Measurements from ENCODE around the gene HKDC1.
A peak's percentile ranks its signal among the peaks of the same experiment; 100 is the strongest.

HKDC1 gene

DNA sequence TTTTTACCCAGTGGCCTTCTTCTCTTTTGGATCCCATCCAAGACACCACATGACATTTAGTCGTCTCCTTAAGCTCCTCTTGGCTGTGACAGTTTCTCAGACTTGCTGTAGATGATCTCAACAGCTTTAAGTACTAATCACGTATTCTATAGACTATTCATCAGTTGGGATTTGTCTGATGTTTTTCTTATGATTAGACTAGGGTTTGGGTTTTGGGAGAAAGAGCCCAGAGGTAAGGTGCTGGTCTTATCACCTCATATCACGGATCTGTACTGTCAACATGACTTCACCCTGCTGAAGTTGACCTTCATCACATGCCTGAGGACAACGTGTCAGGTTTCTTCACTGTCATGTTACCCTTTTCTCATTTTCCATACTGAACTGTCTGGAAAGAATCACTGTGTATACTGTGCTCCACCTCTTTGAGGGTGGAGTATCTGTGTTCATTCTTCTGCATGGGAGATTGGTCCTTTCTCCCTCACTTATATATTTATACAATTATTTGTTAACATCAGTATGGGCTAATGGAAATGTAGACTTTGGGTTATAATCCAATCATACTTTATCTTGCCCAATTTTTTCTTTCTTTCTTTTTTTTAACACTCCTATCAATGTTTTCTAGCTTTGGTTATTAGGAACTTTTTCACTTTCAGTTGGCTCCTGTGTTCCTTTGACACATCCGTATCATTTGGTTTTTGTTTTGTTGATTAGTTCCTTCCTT lies 6.4 kb upstream of the HKDC1 start (continued):
- TF ChIP-seq ZNF138 (tag by site-specific recombination; IDR thresholded peaks at IDR 0.05; ENCODE audit: borderline replicate concordance) (no peak), WT1 (tag by site-specific recombination; IDR thresholded peaks at IDR 0.05) (no peak; the same call in 1 of the 2 replicates), ZNF747 (tag by site-specific recombination; IDR thresholded peaks at IDR 0.05) (no peak), ZIC2 (tag by site-specific recombination; IDR thresholded peaks at IDR 0.05) (no peak), ZNF214 (tag by site-specific recombination; IDR thresholded peaks at IDR 0.05; ENCODE audit: borderline replicate concordance) (no peak), ZNF596 (tag by site-specific recombination; IDR thresholded peaks at IDR 0.05) (no peak), ZNF501 (tag by site-specific recombination; IDR thresholded peaks at IDR 0.05) (peak; percentile 42; the same call in 1 of the 2 replicates), ZNF544 (tag by site-specific recombination; IDR thresholded peaks at IDR 0.05) (no peak), BCL11A (tag by site-specific recombination; IDR thresholded peaks at IDR 0.05; ENCODE audit: low read depth) (peak; percentile 53; the same call in 1 of the 2 replicates), ZNF549 (tag by site-specific recombination; IDR thresholded peaks at IDR 0.05) (no peak), ZNF791 (tag by site-specific recombination; IDR thresholded peaks at IDR 0.05) (no peak), ZNF341 (tag by site-specific recombination; IDR thresholded peaks at IDR 0.05; ENCODE audit: low read depth) (no peak), SCRT2 (tag by site-specific recombination; IDR thresholded peaks at IDR 0.05) (no peak), ZFHX2 (tag by site-specific recombination; conservative IDR thresholded peaks at IDR 0.05) (no peak), ZNF792 (tag by site-specific recombination; IDR thresholded peaks at IDR 0.05) (no peak), ZEB2 (tag by site-specific recombination; IDR thresholded peaks at IDR 0.05) (peak; percentile 54; the same call in 1 of the 2 replicates), ZNF776 (tag by site-specific recombination; IDR thresholded peaks at IDR 0.05; ENCODE audit: borderline replicate concordance) (no peak), ZNF76 (tag by site-specific recombination; IDR thresholded peaks at IDR 0.05; ENCODE audit: borderline replicate concordance, low read depth) (no peak), SP2 (tag by site-specific recombination; IDR thresholded peaks at IDR 0.05) (no peak), HOXC10 (CRISPR knock-in tag; IDR thresholded peaks at IDR 0.05) (no peak), ZNF394 (tag by site-specific recombination; IDR thresholded peaks at IDR 0.05; ENCODE audit: borderline replicate concordance) (peak; percentile 87), ZNF670 (tag by site-specific recombination; IDR thresholded peaks at IDR 0.05; ENCODE audit: low read depth) (no peak), ZNF248 (tag by site-specific recombination; IDR thresholded peaks at IDR 0.05) (no peak), ZNF629 (tag by site-specific recombination; IDR thresholded peaks at IDR 0.05) (peak; percentile 94), SP7 (tag by site-specific recombination; IDR thresholded peaks at IDR 0.05) (peak; percentile 85), ZNF133 (tag by site-specific recombination; IDR thresholded peaks at IDR 0.05) (no peak)
- TF ChIP-seq, protein P1, sequence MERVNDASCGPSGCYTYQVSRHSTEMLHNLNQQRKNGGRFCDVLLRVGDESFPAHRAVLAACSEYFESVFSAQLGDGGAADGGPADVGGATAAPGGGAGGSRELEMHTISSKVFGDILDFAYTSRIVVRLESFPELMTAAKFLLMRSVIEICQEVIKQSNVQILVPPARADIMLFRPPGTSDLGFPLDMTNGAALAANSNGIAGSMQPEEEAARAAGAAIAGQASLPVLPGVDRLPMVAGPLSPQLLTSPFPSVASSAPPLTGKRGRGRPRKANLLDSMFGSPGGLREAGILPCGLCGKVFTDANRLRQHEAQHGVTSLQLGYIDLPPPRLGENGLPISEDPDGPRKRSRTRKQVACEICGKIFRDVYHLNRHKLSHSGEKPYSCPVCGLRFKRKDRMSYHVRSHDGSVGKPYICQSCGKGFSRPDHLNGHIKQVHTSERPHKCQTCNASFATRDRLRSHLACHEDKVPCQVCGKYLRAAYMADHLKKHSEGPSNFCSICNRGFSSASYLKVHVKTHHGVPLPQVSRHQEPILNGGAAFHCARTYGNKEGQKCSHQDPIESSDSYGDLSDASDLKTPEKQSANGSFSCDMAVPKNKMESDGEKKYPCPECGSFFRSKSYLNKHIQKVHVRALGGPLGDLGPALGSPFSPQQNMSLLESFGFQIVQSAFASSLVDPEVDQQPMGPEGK (tag by site-specific recombination; IDR thresholded peaks at IDR 0.05), result peak; percentile 48; the same call in 1 of the 2 replicates
- TF ChIP-seq, protein P2, sequence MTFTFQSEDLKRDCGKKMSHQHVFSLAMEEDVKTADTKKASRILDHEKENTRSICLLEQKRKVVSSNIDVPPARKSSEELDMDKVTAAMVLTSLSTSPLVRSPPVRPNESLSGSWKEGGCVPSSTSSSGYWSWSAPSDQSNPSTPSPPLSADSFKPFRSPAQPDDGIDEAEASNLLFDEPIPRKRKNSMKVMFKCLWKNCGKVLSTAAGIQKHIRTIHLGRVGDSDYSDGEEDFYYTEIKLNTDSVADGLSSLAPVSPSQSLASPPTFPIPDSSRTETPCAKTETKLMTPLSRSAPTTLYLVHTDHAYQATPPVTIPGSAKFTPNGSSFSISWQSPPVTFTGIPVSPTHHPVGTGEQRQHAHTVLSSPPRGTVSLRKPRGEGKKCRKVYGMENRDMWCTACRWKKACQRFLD (tag by site-specific recombination; IDR thresholded peaks at IDR 0.05), result no peak
- TF ChIP-seq, protein P3, sequence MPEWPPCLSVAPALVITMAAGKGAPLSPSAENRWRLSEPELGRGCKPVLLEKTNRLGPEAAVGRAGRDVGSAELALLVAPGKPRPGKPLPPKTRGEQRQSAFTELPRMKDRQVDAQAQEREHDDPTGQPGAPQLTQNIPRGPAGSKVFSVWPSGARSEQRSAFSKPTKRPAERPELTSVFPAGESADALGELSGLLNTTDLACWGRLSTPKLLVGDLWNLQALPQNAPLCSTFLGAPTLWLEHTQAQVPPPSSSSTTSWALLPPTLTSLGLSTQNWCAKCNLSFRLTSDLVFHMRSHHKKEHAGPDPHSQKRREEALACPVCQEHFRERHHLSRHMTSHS (tag by site-specific recombination; IDR thresholded peaks at IDR 0.05), result no peak
- TF ChIP-seq, protein P4, sequence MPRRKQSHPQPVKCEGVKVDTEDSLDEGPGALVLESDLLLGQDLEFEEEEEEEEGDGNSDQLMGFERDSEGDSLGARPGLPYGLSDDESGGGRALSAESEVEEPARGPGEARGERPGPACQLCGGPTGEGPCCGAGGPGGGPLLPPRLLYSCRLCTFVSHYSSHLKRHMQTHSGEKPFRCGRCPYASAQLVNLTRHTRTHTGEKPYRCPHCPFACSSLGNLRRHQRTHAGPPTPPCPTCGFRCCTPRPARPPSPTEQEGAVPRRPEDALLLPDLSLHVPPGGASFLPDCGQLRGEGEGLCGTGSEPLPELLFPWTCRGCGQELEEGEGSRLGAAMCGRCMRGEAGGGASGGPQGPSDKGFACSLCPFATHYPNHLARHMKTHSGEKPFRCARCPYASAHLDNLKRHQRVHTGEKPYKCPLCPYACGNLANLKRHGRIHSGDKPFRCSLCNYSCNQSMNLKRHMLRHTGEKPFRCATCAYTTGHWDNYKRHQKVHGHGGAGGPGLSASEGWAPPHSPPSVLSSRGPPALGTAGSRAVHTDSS (tag by site-specific recombination; IDR thresholded peaks at IDR 0.05), result peak; percentile 49; the same call in 1 of the 2 replicates
- TF ChIP-seq, protein P5, sequence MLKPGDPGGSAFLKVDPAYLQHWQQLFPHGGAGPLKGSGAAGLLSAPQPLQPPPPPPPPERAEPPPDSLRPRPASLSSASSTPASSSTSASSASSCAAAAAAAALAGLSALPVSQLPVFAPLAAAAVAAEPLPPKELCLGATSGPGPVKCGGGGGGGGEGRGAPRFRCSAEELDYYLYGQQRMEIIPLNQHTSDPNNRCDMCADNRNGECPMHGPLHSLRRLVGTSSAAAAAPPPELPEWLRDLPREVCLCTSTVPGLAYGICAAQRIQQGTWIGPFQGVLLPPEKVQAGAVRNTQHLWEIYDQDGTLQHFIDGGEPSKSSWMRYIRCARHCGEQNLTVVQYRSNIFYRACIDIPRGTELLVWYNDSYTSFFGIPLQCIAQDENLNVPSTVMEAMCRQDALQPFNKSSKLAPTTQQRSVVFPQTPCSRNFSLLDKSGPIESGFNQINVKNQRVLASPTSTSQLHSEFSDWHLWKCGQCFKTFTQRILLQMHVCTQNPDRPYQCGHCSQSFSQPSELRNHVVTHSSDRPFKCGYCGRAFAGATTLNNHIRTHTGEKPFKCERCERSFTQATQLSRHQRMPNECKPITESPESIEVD (tag by site-specific recombination; IDR thresholded peaks at IDR 0.05), result no peak
- TF ChIP-seq, protein P6, sequence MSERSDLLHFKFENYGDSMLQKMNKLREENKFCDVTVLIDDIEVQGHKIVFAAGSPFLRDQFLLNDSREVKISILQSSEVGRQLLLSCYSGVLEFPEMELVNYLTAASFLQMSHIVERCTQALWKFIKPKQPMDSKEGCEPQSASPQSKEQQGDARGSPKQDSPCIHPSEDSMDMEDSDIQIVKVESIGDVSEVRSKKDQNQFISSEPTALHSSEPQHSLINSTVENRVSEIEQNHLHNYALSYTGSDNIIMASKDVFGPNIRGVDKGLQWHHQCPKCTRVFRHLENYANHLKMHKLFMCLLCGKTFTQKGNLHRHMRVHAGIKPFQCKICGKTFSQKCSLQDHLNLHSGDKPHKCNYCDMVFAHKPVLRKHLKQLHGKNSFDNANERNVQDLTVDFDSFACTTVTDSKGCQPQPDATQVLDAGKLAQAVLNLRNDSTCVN (tag by site-specific recombination; optimal IDR thresholded peaks at IDR 0.05), result no peak
